IgD-negative memory B cell (primary cell): ENCODE data around the gene BHMT. TPM values are rescaled to one million over a fixed set of nuclear protein-coding genes. Genes with fewer than 3 reads are reported as not detected.
"Not testable (repeated sequence)": the region's sequence is repeated elsewhere in the genome, so short reads cannot be mapped to it uniquely, and the experiment has no call there.

Source experiments
- H3K27ac Mint-ChIP-seq, 3 donors: one replicate each; pipeline ENCODE4 v1.8.0; 2020 to 2022; ENCODE audit warnings: mild to moderate bottlenecking in 3 of 3, mixed read lengths in 3 of 3, moderate library complexity in 1 of 3
- H3K27me3 Mint-ChIP-seq: one replicate; pipeline ENCODE4 v1.8.0; 2021; ENCODE audit warnings: mixed read lengths
- H3K36me3 Mint-ChIP-seq: one replicate; pipeline ENCODE4 v1.8.0; 2020; ENCODE audit warnings: mild to moderate bottlenecking, mixed read lengths
- H3K4me1 Mint-ChIP-seq, 3 donors: one replicate each; pipeline ENCODE4 v1.8.0; 2020 to 2022; ENCODE audit warnings: mixed read lengths in 3 of 3, mild to moderate bottlenecking in 1 of 3
- H3K4me3 Mint-ChIP-seq, 4 donors: one replicate each; pipeline ENCODE4 v1.8.0; 2020 to 2022; ENCODE audit warnings: mild to moderate bottlenecking in 4 of 4, mixed read lengths in 4 of 4, moderate library complexity in 3 of 4
- H3K9me3 Mint-ChIP-seq, 3 donors: one replicate each; pipeline ENCODE4 v1.8.0; 2020 to 2021; ENCODE audit warnings: mixed read lengths in 3 of 3, mild to moderate bottlenecking in 1 of 3
- polyA plus RNA-seq: library from polyadenylated mRNA; unstranded; fragments of 300-500 nt; fragmentation: Illumina TruSeq; gene quantifications from one replicate; pipeline ENCODE4 v1.2.3, GENCODE V29; 2021

Gene BHMT
- polyA plus RNA-seq, 1 donor from 2014 or later = not detected

DNA sequence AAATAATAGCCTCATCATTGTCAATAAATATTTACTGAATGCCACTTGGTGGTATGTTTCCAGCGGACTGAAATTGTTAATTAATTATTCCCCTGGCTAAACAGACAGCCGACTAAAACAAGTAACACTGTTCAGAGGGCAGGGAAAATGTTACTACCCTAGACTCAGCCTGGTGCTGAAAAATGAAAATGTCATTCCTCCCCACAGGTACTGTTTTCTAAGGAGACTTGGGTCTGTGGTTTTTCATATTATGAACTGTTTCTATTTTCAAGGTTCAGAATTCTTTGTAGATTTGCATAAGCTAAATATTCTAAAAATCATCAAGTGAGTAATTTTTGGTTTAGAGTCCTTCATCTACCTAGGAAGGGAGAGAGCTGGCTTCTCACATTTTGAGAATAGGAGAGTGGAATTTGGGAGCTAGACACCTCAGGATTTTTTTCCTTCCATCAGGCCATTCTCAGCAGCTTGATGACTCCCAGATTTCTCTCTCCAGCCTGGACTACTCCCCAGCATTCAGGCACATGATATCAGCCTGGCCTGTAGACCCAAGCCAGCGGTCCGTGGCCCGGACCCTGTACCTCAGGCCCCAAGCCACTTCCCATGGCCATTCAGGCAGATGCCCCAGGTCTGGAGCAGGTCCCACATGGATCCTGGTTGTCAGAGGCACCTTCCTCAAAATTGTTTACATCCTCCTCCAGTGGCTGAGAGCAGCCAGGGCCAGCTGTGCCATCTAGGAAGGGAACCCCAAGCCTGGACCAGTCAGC, 24.4 kb downstream of the BHMT start:
- Mint-ChIP-seq H3K27ac (no peak overlapping the region), H3K4me1 (peaks cover 4 to 8% (median 6%) of the 10 kb centered on the region in 3 donors), H3K4me3 (no peak overlapping the region), H3K36me3 (peaks cover 5% of the 10 kb centered on the region), H3K27me3 (peaks cover 6% of the 10 kb centered on the region), H3K9me3 (peaks cover 0 to 8% (median 2%) of the 10 kb centered on the region in 3 donors)

DNA sequence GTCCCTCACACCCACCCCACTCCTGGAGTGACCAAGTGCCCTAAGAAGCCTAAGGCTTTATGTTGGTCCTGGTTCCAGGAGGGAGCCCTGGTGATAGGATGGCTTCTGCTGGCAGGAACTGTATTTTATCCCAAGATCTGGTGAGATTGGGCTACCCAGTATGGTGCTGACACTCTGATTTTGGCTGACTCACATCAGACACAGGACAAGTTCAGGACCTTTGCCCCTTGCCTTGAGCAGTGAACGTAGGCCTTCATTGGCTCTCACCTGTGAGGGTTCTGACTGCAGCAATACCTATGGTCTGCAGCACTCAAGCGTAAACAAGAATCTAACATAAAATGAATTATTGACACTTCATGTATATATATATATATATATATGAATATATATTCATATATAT, 25.0 kb downstream of the BHMT start:
- Mint-ChIP-seq H3K4me3 (no peak overlapping the region), H3K9me3 (peaks cover 0 to 10% (median 2%) of the 10 kb centered on the region in 3 donors), H3K36me3 (peaks cover 5% of the 10 kb centered on the region), H3K4me1 (peaks cover 4 to 8% (median 6%) of the 10 kb centered on the region in 3 donors), H3K27me3 (peaks cover 6% of the 10 kb centered on the region), H3K27ac (no peak overlapping the region)

- Mint-ChIP-seq H3K9me3 (peaks cover 0 to 10% (median 2%) of the 10 kb centered on the region in 3 donors), H3K4me3 (no peak overlapping the region), H3K4me1 (no peaks in the 10 kb centered on the region), H3K27ac (no peak overlapping the region), H3K27me3 (peaks cover 4% of the 10 kb centered on the region), H3K36me3 (peaks cover 5% of the 10 kb centered on the region)
These were observed 28.9 kb downstream of the BHMT start for GRCh38 chr5:79140553-79140952.

DNA sequence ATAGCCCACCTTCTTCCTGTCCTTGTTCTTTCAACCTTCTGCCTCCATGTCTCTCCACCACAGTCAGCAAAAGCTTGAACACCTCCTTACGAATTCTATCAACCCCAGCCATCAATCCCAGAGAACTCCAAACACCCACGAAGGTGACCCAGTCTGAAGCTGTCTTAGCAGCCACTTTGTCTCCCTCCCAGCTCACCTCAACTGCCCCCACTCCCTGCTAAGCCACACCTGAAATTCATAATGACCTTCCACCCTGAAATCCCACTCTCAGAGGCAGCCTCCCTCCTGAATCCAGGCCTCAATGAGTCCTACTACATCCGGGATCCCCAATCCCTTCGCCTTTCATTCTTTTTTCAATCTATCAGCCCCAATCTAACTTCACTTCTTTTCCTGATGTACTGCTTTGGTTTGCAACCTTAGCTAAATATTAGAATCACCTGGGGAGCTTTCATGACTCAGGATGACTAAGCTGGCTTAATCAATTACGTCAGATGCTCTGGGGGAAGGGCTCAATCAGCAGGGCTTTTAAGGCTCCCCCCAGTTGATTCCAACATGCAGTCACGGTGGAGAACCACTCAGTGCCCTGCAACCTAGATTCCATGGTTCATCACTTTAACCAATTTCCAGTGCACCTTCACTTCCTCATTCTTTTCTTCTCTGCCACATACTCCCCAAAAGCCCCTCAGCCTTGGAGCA, 32.2 kb downstream of the BHMT start:
- no peak overlapping the region for H3K4me3 Mint-ChIP-seq
- H3K27me3 Mint-ChIP-seq = peaks cover 10% of the 10 kb centered on the region

DNA sequence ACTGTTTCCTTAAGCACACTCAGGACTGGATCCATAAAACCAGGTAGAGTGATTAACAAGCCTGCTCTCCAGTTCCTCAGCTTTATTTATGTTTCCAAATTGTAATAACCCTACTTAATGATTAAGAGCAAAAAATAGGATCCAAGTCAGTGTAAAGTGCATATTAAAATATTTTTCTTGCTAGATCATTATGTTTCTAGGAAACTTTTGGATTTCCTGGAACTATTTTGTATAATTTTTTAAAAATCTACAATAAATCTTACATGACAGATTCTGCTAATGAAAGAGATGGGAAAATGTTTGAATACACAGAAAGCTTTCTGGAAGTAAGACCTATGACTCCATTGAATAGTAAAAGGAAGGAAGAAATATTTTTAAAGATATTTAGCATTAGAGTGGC, 35.5 kb downstream of the BHMT start:
- Mint-ChIP-seq H3K36me3 (peaks cover 1% of the 10 kb centered on the region), H3K9me3 (no peaks in the 10 kb centered on the region), H3K4me3 (no peak overlapping the region), H3K27ac (no peak overlapping the region), H3K27me3 (peaks cover 10% of the 10 kb centered on the region), H3K4me1 (no peaks in the 10 kb centered on the region)

More for the DNA sequence above, 32.2 kb downstream of the BHMT start:
- Mint-ChIP-seq H3K27ac (no peak overlapping the region), H3K4me1 (no peaks in the 10 kb centered on the region), H3K36me3 (peaks cover 5% of the 10 kb centered on the region), H3K9me3 (peaks cover 0 to 10% (median 2%) of the 10 kb centered on the region in 3 donors)

GRCh38 chr5:79149433-79149832, 37.8 kb downstream of the BHMT start:
- peaks cover 1% of the 10 kb centered on the region for H3K36me3 Mint-ChIP-seq
- no peaks in the 10 kb centered on the region for H3K9me3 Mint-ChIP-seq
- no peak overlapping the region for H3K4me3 Mint-ChIP-seq
- no peaks in the 10 kb centered on the region for H3K4me1 Mint-ChIP-seq
- peaks cover 5% of the 10 kb centered on the region for H3K27me3 Mint-ChIP-seq
- H3K27ac Mint-ChIP-seq = no peak overlapping the region

- Mint-ChIP-seq H3K36me3 (peaks cover 1% of the 10 kb centered on the region), H3K4me3 (no peak overlapping the region), H3K27ac (no peak overlapping the region), H3K9me3 (no peaks in the 10 kb centered on the region), H3K27me3 (peaks cover 3% of the 10 kb centered on the region), H3K4me1 (no peaks in the 10 kb centered on the region)
These were observed 40.5 kb downstream of the BHMT start for GRCh38 chr5:79151942-79152671.

DNA sequence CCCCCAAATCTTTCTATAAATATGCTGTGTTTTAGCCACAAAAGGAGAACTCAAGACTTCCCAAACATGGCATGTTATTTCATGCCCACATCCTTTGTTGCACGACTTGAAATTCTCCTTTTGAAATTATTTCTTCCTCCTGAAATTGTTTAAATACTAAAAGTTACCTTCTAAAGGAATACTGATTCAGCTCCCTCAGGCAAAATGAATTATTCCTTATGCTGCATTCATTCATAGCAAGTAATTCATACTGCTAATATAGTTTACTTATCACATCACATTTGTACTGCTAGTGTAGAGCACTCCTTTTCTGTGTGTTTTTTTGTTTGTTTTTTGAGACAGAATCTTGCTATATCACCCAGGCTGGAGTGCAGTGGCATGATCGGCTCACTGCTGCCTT, 45.7 kb downstream of the BHMT start:
- Mint-ChIP-seq H3K4me1 (no peaks in the 10 kb centered on the region), H3K9me3 (peaks cover 0 to 2% (median 0%) of the 10 kb centered on the region in 3 donors), H3K4me3 (no peak overlapping the region), H3K27me3 (peaks cover 4% of the 10 kb centered on the region), H3K27ac (no peak overlapping the region), H3K36me3 (no peaks in the 10 kb centered on the region)

DNA sequence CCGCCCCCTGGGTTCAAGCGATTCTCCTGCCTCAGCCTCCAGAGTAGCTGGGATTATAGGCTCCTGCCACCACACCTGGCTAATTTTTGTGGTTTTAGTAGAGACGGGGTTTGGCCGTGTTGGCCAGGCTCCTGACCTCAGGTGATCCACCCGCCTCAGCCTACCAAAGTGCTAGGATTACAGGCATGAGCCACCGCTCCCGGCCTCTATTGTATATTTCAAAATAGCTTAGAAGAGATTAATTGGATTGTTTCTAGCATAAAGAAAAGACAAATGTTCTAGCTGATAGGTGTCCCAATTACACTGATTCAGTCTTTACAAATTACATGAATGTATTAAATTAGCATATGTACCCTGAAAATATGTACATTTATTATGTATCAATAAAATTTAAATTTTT, 50.0 kb downstream of the BHMT start:
- H3K4me3 Mint-ChIP-seq, H3K4me1 Mint-ChIP-seq, H3K9me3 Mint-ChIP-seq, H3K27ac Mint-ChIP-seq, H3K27me3 Mint-ChIP-seq, H3K36me3 Mint-ChIP-seq: not testable (repeated sequence)

GRCh38 chr5:79168031-79168430, 56.4 kb downstream of the BHMT start:
- peaks cover 2% of the 10 kb centered on the region for H3K27me3 Mint-ChIP-seq
- no peak overlapping the region for H3K4me3 Mint-ChIP-seq
- H3K9me3 Mint-ChIP-seq = peaks cover 0 to 2% (median 0%) of the 10 kb centered on the region in 3 donors
- no peak overlapping the region for H3K27ac Mint-ChIP-seq
- peaks cover 0 to 4% (median 0%) of the 10 kb centered on the region in 3 donors for H3K4me1 Mint-ChIP-seq
- peaks cover 3% of the 10 kb centered on the region for H3K36me3 Mint-ChIP-seq

GRCh38 chr5:79170661-79171060, 59.1 kb downstream of the BHMT start:
- no peak overlapping the region for H3K27ac Mint-ChIP-seq
- H3K9me3 Mint-ChIP-seq = peaks cover 0 to 2% (median 0%) of the 10 kb centered on the region in 3 donors
- peaks cover 3% of the 10 kb centered on the region for H3K36me3 Mint-ChIP-seq
- peaks cover 2% of the 10 kb centered on the region for H3K27me3 Mint-ChIP-seq
- H3K4me1 Mint-ChIP-seq = peaks cover 0 to 4% (median 0%) of the 10 kb centered on the region in 3 donors
- no peak overlapping the region for H3K4me3 Mint-ChIP-seq

DNA sequence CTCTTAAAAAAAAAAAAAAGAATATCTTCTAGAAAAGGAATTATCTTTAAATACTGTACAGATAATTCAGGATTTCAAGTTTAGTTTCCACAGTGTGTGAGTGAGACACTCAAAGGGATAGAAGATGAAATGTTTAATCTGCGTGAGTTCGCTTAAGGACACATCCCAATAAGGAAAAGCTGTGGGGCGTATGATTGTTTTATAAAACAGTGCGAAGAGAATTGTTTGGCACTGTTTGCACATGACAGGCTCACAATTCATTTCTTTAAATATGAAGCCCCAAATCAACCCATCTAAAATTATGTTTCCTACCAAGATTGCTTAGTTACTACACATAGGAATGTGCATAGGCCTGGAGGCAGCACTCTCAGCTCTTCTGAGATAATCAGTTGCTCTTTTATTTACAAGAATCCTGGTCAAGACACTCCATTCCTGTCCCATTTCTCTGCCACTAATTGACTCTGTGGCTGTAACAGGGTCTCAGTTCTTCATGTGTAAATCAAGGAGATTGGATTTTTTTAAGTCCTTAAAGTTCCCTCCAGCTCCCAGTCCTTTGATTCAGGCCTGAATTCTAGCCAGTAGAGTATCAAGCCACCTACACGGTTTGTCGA, 60.1 kb downstream of the BHMT start:
- H3K4me3 Mint-ChIP-seq = no peak overlapping the region
- H3K36me3 Mint-ChIP-seq = peaks cover 3% of the 10 kb centered on the region
- peaks cover 0 to 2% (median 0%) of the 10 kb centered on the region in 3 donors for H3K9me3 Mint-ChIP-seq
- peaks cover 2% of the 10 kb centered on the region for H3K27me3 Mint-ChIP-seq
- H3K27ac Mint-ChIP-seq = no peak overlapping the region
- H3K4me1 Mint-ChIP-seq = peaks cover 0 to 4% (median 0%) of the 10 kb centered on the region in 3 donors

DNA sequence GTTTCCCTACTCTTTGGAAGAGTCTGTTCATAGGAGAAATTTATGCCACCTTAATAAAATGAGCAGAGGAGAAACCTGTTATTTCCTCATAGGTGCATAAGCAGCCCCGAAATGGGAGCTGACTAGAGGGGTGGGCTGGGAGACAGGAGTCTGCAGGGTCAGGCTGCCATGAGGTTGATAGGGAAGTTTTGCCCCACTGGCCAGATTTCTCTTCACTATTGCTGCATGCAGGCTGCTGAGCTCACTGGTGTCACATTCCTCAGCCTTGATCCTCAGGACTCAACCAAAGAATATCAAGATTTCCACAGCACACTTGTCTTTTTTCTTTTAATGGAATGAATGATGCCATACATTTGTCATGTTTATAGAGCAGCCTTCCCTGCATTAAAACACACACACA, 60.7 kb downstream of the BHMT start:
- H3K27me3 Mint-ChIP-seq = peaks cover 2% of the 10 kb centered on the region

DNA sequence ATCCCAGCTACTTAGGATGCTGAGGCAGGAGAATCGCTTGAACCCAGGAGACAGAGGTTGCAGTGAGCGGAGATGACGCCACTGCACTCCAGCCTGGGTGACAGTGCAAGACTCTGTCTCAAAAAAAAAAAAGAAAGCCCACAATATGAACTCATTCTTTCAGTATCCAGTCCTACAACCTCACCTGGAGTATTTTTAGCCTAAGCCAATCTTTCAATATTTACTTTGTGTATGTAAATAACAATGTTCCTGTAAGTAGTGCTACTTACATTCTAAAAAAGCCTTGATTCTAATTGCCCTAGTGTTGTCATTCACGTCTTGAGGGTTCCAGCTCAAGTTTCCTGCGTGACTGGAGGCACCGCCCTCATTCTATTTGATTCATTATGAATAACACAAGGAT, 62.0 kb downstream of the BHMT start:
- no peak overlapping the region for H3K27ac Mint-ChIP-seq
- no peak overlapping the region for H3K4me3 Mint-ChIP-seq
- no peaks in the 10 kb centered on the region for H3K9me3 Mint-ChIP-seq
- H3K4me1 Mint-ChIP-seq = peaks cover 0 to 4% (median 0%) of the 10 kb centered on the region in 3 donors
- H3K36me3 Mint-ChIP-seq = peaks cover 2% of the 10 kb centered on the region
- peaks cover 2% of the 10 kb centered on the region for H3K27me3 Mint-ChIP-seq

More for the DNA sequence above, 60.7 kb downstream of the BHMT start:
- Mint-ChIP-seq H3K27ac (no peak overlapping the region), H3K4me1 (peaks cover 0 to 4% (median 0%) of the 10 kb centered on the region in 3 donors), H3K4me3 (no peak overlapping the region), H3K9me3 (no peaks in the 10 kb centered on the region), H3K36me3 (peaks cover 2% of the 10 kb centered on the region)

- H3K9me3 Mint-ChIP-seq, H3K27me3 Mint-ChIP-seq, H3K27ac Mint-ChIP-seq, H3K4me3 Mint-ChIP-seq, H3K36me3 Mint-ChIP-seq, H3K4me1 Mint-ChIP-seq: not testable (repeated sequence)
These were observed 68.8 kb downstream of the BHMT start for GRCh38 chr5:79180449-79180848.
